Measurements from ENCODE around the gene SENP1.
"Not testable (repeated sequence)": the region's sequence is repeated elsewhere in the genome, so short reads cannot be mapped to it uniquely, and the experiment has no call there.

The SENP1 gene

DNA sequence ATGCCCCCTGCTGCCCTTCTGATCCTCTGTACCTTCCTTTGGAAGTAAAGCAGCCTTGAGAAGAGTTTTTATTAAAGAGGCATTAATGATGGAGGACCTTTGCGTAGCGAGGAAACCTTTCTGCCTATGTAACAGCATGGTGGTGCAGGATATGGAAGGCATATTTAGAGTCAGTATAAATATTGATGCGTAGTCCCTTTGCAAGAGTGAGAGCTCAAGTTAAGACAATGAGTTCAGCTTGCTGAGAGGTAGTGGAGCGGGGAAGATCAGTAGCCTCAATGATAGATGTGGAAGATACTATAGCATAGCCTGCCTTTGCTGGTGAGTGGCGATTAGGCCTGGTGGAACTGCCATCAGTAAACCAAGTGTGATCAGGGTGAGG lies 5.4 kb upstream of the SENP1 start:
- DNase-seq (ENCODE audit: low spot score) = not testable (repeated sequence)

DNA sequence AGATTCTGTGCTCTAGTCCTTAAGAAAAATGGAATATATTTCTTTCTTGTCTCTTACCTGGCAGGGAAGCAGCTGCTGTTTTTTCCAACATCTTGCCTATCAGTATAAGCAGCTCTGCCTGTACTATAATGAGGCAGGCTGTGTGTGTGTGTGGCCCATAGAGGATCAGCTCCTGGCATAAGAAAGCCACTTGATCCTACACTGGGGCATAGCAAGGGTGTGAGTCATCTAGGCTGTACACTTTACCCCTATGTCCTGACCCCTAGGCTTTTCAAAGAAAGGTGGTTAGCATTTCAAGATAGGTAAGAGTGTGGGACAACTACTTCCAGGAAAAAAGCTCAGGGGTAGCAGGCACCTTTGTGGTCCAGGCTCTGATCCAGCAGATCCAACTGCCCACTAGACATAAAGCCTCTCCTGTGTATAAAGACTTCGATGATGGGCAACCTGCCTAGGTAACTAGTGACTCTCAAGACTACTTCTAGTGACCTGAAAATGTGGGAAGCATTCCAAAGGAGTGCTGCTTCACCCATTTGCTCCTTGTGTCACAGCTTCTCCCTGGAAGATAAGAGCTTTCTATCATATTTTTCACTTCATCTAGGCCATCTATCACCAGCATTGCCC lies 4.9 kb upstream of the SENP1 start:
- no peak for DNase-seq (ENCODE audit: low spot score)

DNA sequence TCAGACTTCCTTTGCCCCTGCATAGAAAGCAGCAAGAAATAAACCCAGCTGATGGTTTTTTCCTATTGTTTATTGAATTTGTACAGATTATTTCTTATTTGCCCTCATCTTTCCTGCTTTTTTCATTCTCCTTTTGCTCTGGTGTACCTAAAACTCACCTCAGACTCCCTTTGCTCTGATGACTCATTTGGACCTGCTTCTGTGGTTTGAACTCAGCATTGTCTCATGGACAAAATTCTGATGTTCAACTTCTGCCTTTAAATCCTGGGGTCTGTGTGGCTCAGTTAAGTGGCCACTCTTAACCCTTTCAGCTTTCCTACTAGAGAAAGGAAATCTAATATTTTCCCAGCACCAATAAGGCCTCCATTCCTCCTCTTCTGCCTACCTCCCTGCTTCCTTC lies 3.5 kb upstream of the SENP1 start:
- DNase-seq (ENCODE audit: low spot score) = no peak

DNA sequence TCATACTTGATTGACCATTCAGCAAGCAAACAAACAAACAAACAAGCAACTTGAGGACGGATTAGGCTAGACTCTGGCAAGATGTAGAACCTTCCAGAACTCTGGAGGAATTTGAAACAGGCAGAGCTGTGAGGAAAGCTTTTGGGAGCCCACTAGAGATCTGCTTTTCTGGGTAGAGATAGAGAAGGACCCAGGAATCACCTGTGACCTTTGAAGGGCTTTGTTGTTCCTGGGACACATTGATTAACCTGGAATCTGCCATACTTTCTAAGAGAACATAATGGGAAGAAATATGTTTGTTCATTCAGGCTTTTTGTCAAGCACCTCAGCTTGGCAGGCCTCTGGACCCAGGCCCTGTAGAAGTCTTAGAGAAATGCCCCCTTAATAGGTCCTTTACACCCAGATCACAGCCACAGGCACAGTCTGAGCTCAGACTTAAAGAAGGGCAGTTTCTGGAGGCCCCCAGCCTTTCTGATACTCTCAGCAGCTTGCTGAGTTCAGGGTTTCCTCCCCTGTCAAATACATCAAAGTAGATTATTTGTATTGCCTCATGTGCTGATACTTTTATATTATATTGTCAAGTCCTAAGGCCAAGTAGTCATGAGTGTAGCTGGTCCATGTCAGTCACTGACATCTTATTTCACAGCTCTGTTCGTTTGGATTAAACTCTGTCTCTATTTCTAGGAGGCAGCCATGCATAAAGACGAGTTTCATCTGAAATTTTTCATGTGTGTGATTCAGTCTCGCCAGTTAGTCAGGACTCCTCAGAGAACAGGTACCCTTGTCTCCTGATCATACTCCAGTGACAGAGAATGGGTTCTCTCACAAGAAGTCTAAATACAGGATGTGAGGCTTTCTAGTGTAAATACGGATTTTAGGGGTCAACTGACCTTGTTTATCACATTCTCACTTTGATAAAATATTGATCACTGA lies 1.1 kb upstream of the SENP1 start:
- DNase-seq (ENCODE audit: low spot score) = no peak

DNA sequence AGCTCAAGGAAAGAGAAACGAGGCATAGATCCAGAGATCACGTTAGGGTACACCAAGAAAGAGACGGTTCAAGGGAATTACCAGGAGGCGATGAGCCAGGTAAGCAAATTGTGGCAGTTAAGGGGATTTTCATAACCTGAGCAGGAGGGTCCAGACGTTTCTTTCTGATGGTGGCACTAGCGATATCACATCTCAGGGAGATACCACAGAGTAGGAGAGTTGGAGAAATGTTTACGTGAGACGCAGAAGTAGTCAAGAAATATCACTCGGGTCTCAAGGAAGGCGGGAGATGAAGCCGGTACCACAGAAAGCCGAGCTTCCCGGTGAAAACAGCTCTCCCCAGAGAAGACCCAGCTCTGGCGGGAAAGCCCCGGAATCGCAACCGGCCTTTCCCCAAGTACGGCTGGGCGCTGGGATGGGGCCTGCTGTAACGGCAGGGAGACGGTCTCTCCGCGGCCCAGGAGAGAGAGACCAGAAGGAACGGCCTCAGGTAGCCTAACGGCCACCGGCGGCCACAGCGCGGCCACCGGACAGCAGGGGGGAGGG lies 485 bp downstream of the SENP1 start:
- no peak for DNase-seq (ENCODE audit: low spot score)

DNA sequence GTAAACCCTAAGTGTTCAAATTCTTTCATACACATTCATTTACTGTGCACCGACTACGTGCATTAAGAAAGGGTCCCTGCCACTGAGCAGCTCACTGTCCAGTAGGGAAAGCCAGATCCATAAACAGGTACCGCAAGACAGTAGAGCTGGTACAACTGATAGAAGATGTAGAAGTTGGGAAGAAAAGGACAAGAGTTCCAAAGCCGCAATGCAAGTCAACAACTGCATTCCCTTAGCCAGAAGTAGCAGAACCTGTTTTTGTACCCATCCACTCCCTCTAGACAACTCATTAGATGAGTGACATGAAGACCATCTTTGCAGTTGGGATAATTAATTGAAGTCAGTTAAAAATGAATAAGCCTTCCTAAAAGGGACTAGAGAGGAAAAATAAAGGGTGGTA lies 1.3 kb downstream of the SENP1 start:
- no peak for DNase-seq (ENCODE audit: low spot score)

DNA sequence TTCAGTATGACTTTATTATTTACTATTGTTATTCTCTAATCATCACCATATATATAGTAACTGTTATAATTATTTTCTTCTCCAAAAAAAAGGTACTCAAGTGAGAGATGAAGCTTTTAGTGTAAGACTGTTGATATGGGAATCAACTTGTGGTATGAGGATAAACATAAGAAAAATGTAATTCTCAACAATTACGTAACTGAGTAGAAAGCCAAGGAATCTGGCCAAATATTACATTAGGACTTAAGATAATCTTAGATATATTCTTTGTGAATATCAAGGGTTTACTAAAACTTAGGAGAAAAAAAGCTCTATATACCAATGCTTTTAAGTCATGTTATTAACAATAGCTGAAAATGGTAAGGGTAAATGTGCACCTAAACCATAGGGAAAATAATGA lies 13.3 kb downstream of the SENP1 start:
- DNase-seq (ENCODE audit: low spot score) = no peak

DNA sequence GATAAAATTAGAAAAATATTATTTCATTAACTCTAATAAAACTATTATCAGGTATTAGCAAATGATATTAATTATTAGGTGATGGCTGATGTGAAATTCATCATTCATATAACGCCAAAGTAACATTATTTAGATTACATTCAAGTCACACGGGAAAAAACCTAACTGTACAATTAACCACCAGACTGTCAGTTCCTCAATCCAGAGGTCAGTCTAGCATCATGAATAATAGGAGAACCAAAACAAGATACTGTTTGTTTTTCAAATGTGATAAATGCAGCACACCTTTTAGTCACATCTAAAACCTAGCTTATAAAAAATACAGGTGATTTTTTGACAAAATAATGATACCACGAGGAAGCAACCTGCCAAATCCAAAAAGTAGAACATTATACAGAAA lies 19.6 kb downstream of the SENP1 start:
- no peak for DNase-seq (ENCODE audit: low spot score)

DNA sequence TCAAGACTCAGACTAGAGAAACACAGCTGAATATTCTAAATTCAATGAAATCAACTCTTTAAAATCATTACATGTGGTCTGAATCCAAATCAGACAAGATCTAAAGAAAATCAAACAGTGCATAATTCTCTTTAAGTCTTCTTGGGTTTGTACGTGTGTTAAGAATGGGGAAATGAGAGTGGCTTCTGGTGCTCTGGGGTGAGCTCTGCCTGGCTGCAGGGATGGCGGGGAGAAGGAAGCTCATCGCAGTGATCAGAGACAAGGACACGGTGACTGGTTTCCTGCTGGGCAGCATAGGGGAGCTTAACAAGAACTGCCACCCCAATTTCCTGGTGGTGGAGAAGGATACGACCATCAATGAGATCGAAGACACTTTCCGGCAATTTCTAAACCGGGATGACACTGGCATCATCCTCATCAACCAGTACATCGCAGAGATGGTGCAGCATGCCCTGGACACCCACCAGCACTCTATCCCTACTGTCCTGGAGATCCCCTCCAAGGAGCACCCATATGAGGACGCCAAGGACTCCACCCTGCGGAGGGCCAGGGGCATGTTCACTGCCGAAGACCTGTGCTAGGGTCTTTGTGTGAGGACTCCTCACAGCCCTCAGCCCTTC lies 20.9 kb downstream of the SENP1 start:
- DNase-seq (ENCODE audit: low spot score) = no peak

DNA sequence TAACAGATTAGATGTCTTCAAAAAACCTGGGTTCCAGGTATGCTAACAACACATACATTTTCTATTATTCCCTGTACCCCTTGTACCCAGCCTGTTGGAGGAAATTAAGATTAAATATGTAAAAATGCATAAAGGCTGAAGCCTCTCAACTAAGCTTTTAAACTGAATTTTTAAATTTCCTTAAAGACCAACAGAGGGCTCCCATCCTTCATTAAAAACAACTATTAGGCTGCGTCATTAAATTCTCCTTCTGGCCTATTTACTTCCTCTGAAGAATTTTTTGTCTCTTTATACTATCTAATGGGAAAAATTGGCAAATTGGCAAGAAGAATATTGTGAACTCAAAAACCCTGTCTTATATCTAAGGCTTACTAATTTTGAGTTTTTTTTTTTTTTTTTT lies 21.8 kb downstream of the SENP1 start:
- no peak for DNase-seq (ENCODE audit: low spot score)

DNA sequence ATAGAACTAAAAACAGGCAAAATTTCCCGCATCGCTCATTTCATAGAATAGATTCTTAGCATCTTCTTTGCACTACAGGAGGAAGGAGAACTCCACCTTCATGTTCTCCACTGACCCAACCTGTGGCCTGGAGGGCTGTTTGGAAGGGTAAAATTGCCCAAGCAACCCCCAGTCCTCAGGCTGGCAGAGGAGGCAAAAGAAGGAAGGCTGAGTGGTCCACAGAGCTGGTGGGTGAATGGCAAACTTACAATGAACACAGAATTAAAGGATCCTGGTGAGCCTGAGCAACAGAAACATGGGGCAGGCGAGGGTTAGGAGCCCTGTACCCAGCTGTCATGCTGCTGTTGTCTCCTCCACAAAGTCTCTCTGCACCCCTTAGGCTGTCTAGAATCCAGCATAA lies 25.1 kb downstream of the SENP1 start:
- no peak for DNase-seq (ENCODE audit: low spot score)

DNA sequence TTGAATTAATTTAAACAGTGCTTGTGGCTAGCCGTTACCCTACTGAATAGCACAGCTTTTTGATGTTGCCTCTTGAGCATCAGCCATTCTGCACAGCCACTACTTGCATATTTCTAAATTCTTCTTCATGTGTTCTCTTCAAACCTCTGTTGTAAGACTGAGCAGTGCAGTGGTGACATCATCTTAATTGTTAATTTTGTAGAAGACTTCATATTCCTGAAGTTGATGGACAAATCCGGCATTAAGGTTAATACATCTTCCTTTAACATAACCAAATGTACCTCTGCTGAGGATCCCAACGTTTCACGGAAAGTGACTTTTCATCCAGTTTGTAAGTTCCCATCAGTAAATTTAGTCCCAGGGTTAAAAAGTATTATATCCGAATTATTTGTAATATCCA lies 25.6 kb downstream of the SENP1 start:
- DNase-seq (ENCODE audit: low spot score) = no peak

DNA sequence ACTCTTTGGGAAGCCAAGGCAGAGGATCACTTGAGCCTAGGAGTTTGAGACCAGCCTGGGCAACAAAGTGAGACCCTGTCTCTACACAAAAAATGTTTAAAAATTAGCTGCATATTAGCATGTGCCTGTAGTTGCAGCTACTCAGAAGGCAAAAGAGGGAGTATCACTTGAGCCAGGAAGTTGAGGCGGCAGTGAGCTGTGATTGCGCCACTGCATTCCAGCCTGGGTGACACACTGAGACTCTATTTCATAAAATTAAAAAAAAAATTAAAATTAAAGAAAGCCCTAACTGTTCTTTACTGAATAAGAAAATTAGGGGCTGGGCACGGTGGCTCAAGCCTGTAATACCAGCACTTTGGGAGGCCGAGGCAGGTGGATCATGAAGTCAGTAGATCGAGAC lies 27.0 kb downstream of the SENP1 start:
- peak; percentile 42 for DNase-seq (ENCODE audit: low spot score)

DNA sequence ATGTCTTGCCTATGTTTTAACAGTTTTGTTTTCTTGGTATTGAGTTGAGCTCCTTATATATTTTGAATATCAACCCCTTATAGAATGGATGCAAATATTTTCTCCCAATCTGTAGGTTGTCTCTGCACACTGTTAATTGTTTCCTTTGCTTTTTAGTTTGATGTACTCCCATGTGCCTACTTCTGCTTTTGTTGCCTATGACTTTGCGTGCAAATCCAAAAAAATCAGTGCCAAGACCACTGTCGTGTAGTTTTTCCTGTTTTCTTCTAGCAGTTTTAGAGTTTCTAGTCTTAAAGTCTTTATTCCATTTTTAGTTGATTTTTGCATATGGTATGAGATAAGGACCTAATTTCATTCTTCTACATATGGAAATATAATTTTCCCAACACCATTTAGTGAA lies 28.8 kb downstream of the SENP1 start:
- no peak for DNase-seq (ENCODE audit: low spot score)

DNA sequence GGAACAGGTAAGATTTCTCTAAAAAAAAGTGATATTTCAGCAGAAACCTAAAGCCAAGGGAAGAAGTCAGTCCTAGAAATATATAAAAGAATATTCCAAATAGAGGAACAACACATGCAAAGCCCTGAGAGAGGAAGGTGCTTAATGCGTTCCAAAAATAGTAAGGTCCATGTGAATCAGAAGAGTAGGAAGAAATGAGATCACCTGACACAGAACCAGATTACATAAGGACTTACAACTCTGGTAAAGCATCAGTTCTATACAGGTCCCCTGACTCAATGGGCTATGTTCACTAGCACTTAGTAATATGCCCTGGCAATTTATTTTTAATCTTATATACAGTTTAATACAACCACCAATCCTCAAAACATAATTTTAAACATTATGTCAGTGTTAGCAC lies 30.0 kb downstream of the SENP1 start:
- no peak for DNase-seq (ENCODE audit: low spot score)

DNA sequence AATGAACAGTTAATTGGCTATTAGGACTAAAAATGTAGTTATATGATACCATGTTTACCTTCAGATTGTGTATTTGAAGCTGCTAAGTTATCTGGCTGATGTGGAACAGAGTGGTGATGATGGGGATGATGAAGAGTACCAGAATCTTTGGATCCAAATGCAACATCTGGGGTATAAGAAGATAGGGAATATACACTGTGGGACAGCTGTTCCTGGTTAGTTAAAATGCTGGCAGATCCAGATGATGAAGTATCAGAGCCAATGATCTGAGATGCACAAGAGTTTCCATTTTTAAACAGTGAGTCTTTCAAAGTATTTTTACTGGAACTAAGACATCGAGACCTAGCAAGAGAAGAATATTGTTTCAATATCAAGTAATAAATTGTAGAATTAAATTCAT lies 31.6 kb downstream of the SENP1 start:
- DNase-seq (ENCODE audit: low spot score) = no peak

DNA sequence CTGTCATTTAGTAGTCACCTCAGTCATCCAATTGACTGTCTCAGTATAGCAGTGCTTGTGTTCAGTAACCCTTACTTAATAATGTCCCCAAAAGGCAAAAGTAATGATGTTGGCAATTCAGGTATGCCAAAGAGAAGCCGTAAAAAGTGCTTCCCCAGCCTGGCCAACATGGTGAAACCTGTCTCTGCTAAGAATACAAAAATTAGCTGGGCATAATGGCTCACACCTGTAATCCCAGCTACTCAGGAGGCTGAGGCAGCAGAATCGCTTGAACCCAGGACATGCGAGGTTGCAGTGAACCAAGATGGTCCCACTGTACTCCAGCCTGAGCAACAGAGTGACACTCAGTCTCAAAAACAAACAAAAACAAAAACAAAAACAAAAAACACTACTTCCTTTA lies 33.6 kb downstream of the SENP1 start:
- DNase-seq (ENCODE audit: low spot score) = no peak

DNA sequence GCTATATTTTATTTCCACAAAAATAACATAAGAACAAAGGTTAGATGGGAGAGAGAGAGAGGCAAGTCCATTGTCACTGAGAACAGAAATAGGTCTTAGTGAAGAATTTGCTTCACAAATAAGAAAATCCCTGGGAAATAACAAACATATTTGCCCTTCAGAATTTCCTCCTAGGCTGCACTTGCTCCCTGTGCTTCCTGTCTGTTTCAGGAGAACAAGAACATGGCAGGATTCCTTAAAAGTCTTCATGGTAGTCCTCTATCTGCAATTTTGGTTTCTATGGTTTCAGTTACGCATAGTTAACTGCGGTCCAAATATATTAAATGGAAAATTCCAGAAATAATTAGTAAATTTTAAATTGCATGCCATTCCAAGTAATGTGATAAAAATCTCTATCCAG lies 34.1 kb downstream of the SENP1 start:
- no peak for DNase-seq (ENCODE audit: low spot score)

DNA sequence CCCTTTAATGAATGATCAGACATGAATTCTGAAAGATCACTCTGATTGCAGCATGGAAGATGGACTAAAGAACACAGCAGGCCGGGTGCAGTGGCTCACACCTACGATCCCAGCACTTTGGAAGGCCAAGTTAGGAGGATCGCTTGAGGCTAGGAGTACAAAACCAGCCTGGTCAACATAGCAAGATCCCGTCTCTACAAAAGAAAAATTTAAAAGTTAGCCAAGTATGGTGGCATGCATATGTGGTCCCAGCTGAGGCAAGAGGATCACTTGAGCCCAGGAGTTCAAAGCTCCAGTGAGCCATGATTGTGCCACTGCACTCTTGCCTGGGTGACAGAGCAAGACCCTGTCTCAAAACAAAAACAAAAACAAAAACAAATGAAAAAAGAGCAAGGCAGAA lies 35.1 kb downstream of the SENP1 start:
- DNase-seq (ENCODE audit: low spot score) = no peak

DNA sequence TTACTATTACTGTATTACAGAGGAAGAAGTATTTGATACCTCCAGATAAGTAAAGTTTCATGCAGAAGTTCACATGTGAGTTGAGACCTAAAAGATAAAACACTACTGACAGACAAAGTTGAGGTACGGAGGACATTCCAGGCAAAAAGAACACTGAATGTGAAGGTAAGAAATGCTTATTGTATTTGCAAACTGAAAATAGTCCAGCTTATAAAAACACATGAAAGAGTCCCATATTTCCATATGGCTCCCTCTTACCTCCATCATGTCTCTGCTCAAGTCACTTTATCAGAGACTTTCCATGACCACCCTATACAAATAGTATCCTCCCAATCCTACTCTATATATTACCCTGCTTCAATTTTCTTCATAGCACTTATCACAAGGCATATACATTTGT lies 35.8 kb downstream of the SENP1 start:
- no peak for DNase-seq (ENCODE audit: low spot score)

DNA sequence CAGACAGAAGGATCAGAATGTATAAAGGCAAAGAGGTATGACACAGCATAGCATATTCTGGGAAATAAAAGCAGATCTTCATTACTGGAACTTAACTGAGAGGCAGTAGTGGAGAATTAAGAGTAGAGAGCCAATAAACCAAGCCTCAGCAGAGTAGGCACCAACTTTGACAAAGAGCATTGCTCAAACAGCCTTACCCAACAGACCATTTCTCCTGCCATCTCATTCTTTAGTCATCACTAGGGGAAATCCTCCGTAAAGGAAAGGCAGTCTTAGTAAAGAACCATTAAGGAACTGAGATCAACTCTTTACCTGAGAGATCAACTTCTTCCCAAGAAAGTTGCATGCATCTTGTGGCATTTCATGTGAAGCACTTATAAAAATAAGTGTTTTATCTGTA lies 36.6 kb downstream of the SENP1 start:
- no peak for DNase-seq (ENCODE audit: low spot score)

DNA sequence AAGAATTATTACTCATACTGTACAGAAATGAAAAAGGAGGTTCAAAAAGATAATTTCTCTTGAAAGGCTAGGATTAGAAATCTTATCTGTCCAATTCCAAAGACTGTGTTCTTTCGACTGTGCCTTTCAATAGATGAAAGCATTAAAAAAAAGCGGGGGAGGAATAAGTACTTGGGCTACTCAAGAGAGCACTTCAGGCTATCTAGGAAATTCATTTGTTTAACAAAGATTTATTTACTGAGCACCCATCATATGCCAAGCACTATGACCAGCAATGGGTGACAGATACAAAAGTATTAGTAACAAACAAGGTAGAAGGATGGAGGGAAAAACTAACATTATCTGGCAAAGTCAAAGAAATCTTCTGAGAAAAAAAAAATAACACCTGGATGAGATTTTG lies 37.4 kb downstream of the SENP1 start:
- DNase-seq (ENCODE audit: low spot score) = no peak
